ENCODE results near the gene RBMS3. TPM values are rescaled to one million over a fixed set of nuclear protein-coding genes. Genes with fewer than 3 reads are reported as not detected.

The RBMS3 gene
- total RNA-seq, 2 donors from 2014 or later: 40.7 to 53.2 TPM

- intact Hi-C loops (cut with DNase I): loop anchor here in 1 of 2 donors (5.0 kb wide), 2 partner anchors 49 to 431 kb away; partner anchors contain the start of gene RBMS3
- ATAC-seq (peak; percentile 34 to 40), DNase-seq (no peak)
Measured at GRCh38 chr3:29331035-29331434, 50.2 kb downstream of the RBMS3 start.

- no peak for DNase-seq
- peak; percentile 8 to 27 for ATAC-seq
- intact Hi-C loops (cut with DNase I): loop anchor here in 1 of 2 donors (5.0 kb wide), 2 partner anchors 49 to 431 kb away; partner anchors contain the start of gene RBMS3
Measured at GRCh38 chr3:29331456-29332194, 50.8 kb downstream of the RBMS3 start.

- intact Hi-C loops (cut with DNase I): loop anchor here in 1 of 2 donors (5.0 kb wide), 2 partner anchors 50 to 430 kb away; partner anchors contain the start of gene RBMS3
- no peak for ATAC-seq
- no peak for DNase-seq
Measured at GRCh38 chr3:29332195-29332637, 51.3 kb downstream of the RBMS3 start.

GRCh38 chr3:29333576-29333975, 52.7 kb downstream of the RBMS3 start:
- intact Hi-C loops (cut with DNase I): loop anchor here in 1 of 2 donors (5.0 kb wide), 2 partner anchors 51 to 429 kb away; partner anchors contain the start of gene RBMS3
- ATAC-seq (no peak), DNase-seq (no peak)

GRCh38 chr3:29334706-29335105, 53.8 kb downstream of the RBMS3 start:
- intact Hi-C loops (cut with DNase I): loop anchor here in 1 of 2 donors (5.0 kb wide), 2 partner anchors 52 to 428 kb away; partner anchors contain the start of gene RBMS3
- DNase-seq (no peak), ATAC-seq (no peak)

- intact Hi-C loops (cut with DNase I): no loop called here
- DNase-seq: peak; percentile 83
- peak; percentile 95 to 97 for ATAC-seq
Measured at GRCh38 chr3:29335438-29335837, 54.6 kb downstream of the RBMS3 start.

- ATAC-seq (no peak), DNase-seq (no peak)
- intact Hi-C loops (cut with DNase I): no loop called here
Measured at GRCh38 chr3:29335943-29336342, 55.1 kb downstream of the RBMS3 start.

- intact Hi-C loops (cut with DNase I): no loop called here
- ATAC-seq (no peak), DNase-seq (no peak)
Measured at GRCh38 chr3:29337565-29337964, 56.7 kb downstream of the RBMS3 start.

- intact Hi-C loops (cut with DNase I): no loop called here
- ATAC-seq (no peak), DNase-seq (no peak)
Measured at GRCh38 chr3:29338377-29338776, 57.5 kb downstream of the RBMS3 start.

- intact Hi-C loops (cut with DNase I): no loop called here
- ATAC-seq: no peak
- no peak for DNase-seq
Measured at GRCh38 chr3:29339016-29339833, 58.4 kb downstream of the RBMS3 start.

- DNase-seq (no peak), ATAC-seq (no peak)
- intact Hi-C loops (cut with DNase I): no loop called here
Measured at GRCh38 chr3:29344154-29344553, 63.3 kb downstream of the RBMS3 start.

- intact Hi-C loops (cut with DNase I): no loop called here
- DNase-seq: no peak
- no peak for ATAC-seq
Measured at GRCh38 chr3:29344935-29345334, 64.1 kb downstream of the RBMS3 start.

- DNase-seq (no peak), ATAC-seq (no peak)
- intact Hi-C loops (cut with DNase I): no loop called here
Measured at GRCh38 chr3:29345516-29346300, 64.8 kb downstream of the RBMS3 start.

GRCh38 chr3:29346828-29347227, 66.0 kb downstream of the RBMS3 start:
- intact Hi-C loops (cut with DNase I): no loop called here
- ATAC-seq (no peak), DNase-seq (no peak)

- intact Hi-C loops (cut with DNase I): no loop called here
- no peak for ATAC-seq
- DNase-seq: no peak
Measured at GRCh38 chr3:29347412-29347811, 66.5 kb downstream of the RBMS3 start.

GRCh38 chr3:29348316-29348715, 67.4 kb downstream of the RBMS3 start:
- intact Hi-C loops (cut with DNase I): no loop called here
- ATAC-seq: no peak
- no peak for DNase-seq

GRCh38 chr3:29349049-29349448, 68.2 kb downstream of the RBMS3 start:
- ATAC-seq: no peak
- intact Hi-C loops (cut with DNase I): no loop called here
- DNase-seq: no peak

- intact Hi-C loops (cut with DNase I): no loop called here
- no peak for DNase-seq
- ATAC-seq: no peak
Measured at GRCh38 chr3:29353807-29354206, 72.9 kb downstream of the RBMS3 start.

- ATAC-seq (no peak), DNase-seq (no peak)
- intact Hi-C loops (cut with DNase I): no loop called here
Measured at GRCh38 chr3:29354894-29355293, 74.0 kb downstream of the RBMS3 start.

All from left cardiac atrium (tissue), 4 donors.